Adipocyte (in vitro differentiated cells): ENCODE data around the gene SCN1A.
"Not testable (repeated sequence)": the region's sequence is repeated elsewhere in the genome, so short reads cannot be mapped to it uniquely, and the experiment has no call there.

Source experiments
- DNase-seq: peaks from one replicate; pipeline ENCODE4 v3.0.0-alpha.2; 2015; ENCODE audit warnings: low read depth
- H3K27me3 ChIP-seq: replicated peaks from 2 replicates; pipeline ENCODE4 v1.7.0; 2013; ENCODE audit warnings: mild to moderate bottlenecking, low read length, moderate library complexity; ENCODE audit not compliant: control insufficient read depth, insufficient read depth
- H3K36me3 ChIP-seq: 2 replicates; pipeline ENCODE4 v1.7.0; 2013; ENCODE audit warnings: low read length, mild to moderate bottlenecking, moderate library complexity; ENCODE audit not compliant: control insufficient read depth, insufficient read depth, severe bottlenecking
- H3K4me1 ChIP-seq: 2 replicates; pipeline ENCODE4 v1.7.0; 2013; ENCODE audit warnings: mild to moderate bottlenecking, low read length, moderate library complexity; ENCODE audit not compliant: control insufficient read depth, insufficient read depth
- H3K4me3 ChIP-seq: 2 replicates; pipeline ENCODE4 v1.7.0; 2013; ENCODE audit warnings: mild to moderate bottlenecking, low read length, moderate library complexity
- H3K9ac ChIP-seq: 2 replicates; pipeline ENCODE4 v1.7.0; 2013; ENCODE audit warnings: mild to moderate bottlenecking, low read length, moderate library complexity
- H3K9me3 ChIP-seq: 2 replicates; pipeline ENCODE4 v1.7.0; 2013; ENCODE audit warnings: mild to moderate bottlenecking, low read length, moderate library complexity; ENCODE audit not compliant: control insufficient read depth

SCN1A gene

GRCh38 chr2:166152064-166152463 is 24.2 kb upstream of the SCN1A start:
- Histone ChIP-seq H3K4me1 (peaks cover 7% of the 10 kb centered on the region), H3K9me3 (no peaks in the 10 kb centered on the region), H3K27me3 (no peaks in the 10 kb centered on the region), H3K9ac (no peak overlapping the region), H3K36me3 (no peaks in the 10 kb centered on the region), H3K4me3 (no peak overlapping the region)
- DNase-seq: no peak

GRCh38 chr2:166148500-166149400 is 20.9 kb upstream of the SCN1A start:
- Histone ChIP-seq H3K9ac (no peak overlapping the region), H3K27me3 (no peaks in the 10 kb centered on the region), H3K36me3 (no peaks in the 10 kb centered on the region), H3K9me3 (no peaks in the 10 kb centered on the region), H3K4me3 (no peak overlapping the region), H3K4me1 (peaks cover 7% of the 10 kb centered on the region)
- DNase-seq: no peak

- Histone ChIP-seq H3K27me3 (no peaks in the 10 kb centered on the region), H3K9me3 (no peaks in the 10 kb centered on the region), H3K36me3 (no peaks in the 10 kb centered on the region), H3K4me3 (no peak overlapping the region), H3K4me1 (peaks cover 7% of the 10 kb centered on the region), H3K9ac (no peak overlapping the region)
- DNase-seq: no peak
Observed at GRCh38 chr2:166147883-166148282, 20.1 kb upstream of the SCN1A start.

GRCh38 chr2:166144071-166144470 is 16.3 kb upstream of the SCN1A start:
- Histone ChIP-seq H3K4me1 (peaks cover 7% of the 10 kb centered on the region), H3K9me3 (no peaks in the 10 kb centered on the region), H3K9ac (no peak overlapping the region), H3K4me3 (no peak overlapping the region), H3K27me3 (no peaks in the 10 kb centered on the region), H3K36me3 (no peaks in the 10 kb centered on the region)
- DNase-seq: no peak

- Histone ChIP-seq H3K36me3 (no peaks in the 10 kb centered on the region), H3K9me3 (no peaks in the 10 kb centered on the region), H3K27me3 (peaks cover 1% of the 10 kb centered on the region), H3K4me3 (no peak overlapping the region), H3K4me1 (no peaks in the 10 kb centered on the region), H3K9ac (no peak overlapping the region)
- DNase-seq: no peak
Observed at GRCh38 chr2:166140932-166141331, 13.1 kb upstream of the SCN1A start.

DNA sequence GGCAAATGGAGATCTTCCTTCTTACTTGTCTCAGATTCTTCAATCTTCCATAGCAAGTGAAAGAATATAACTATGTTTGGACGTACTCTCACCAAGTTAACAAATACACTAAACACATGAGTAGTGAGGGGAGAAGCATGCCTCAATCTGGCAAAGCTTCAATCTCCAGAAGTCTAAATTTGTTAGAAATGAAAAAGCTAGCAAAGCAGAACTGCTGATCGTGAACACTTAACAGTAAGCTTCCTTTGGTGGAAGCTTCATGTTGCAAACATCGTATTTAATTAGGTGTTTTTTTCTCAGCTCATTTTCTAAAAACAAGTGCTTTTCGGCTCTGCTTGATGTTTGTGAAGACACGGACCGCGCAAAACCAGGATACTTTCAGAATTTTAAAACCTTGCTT is 12.7 kb upstream of the SCN1A start:
- H3K4me1 ChIP-seq: no peaks in the 10 kb centered on the region
- no peak overlapping the region for H3K4me3 ChIP-seq
- no peaks in the 10 kb centered on the region for H3K36me3 ChIP-seq
- no peak overlapping the region for H3K9ac ChIP-seq
- no peaks in the 10 kb centered on the region for H3K9me3 ChIP-seq
- DNase-seq: no peak
- peaks cover 5% of the 10 kb centered on the region for H3K27me3 ChIP-seq

DNA sequence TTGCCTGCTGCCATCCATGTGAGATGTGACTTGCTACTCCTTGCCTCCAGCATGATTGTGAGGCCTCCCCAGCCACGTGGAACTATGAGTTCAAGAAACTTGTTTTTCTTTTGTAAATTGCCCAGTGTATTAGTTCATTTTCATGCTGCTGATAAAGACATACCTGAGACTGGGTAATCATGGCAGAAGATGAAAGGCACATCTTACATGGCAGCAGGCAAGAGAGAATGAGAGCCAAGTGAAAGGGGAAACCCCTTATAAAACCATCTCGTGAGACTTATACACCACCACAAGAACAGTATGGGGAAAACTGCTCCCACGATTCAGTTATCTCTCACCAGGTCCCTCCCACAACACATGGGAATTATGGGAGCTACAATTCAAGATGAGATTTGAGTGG is 11.7 kb upstream of the SCN1A start:
- not testable (repeated sequence) for H3K9ac ChIP-seq, H3K27me3 ChIP-seq, H3K36me3 ChIP-seq, H3K9me3 ChIP-seq, DNase-seq, H3K4me3 ChIP-seq, H3K4me1 ChIP-seq

DNA sequence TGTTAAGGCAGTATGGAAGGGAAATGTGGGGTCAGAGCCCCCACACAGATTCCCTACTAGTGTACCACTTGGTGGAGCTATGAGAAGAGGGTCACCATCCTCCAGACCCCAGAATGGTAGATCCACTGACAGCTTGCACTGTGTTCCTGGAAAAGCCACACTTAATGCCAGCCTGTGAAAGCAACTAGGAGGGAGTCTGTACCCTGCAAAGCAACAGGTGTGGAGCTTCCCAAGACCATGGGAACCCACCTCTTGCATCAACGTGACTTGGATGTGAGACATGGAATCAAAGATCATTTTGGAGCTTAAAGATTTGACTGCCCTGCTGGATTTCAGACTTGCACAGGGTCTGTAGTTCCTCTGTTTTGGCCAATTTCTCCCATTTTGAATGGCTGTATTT is 10.8 kb upstream of the SCN1A start:
- Histone ChIP-seq H3K36me3 (no peaks in the 10 kb centered on the region), H3K4me1 (no peaks in the 10 kb centered on the region), H3K9ac (no peak overlapping the region), H3K27me3 (peaks cover 5% of the 10 kb centered on the region), H3K4me3 (no peak overlapping the region), H3K9me3 (no peaks in the 10 kb centered on the region)
- no peak for DNase-seq

DNA sequence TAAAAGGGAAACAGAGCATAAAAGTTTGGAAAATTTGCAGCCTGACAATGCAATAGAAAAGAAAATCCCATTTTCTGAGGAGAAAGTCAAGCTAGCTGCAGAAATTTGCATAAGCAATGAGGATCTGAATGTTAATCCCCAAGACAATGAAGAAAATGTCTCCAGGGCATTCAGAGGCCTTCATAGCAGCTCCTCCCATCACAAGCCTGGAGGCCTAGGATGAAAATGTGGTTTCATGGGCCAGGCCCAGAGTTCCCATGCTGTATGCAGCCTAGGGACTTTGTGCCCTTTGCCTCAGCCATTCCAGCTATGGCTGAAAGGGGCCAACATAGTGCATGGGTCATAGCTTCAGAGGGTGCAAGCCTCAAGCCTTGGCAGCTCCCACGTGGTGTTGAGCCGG is 10.3 kb upstream of the SCN1A start:
- Histone ChIP-seq H3K9me3 (no peaks in the 10 kb centered on the region), H3K9ac (no peak overlapping the region), H3K27me3 (peaks cover 5% of the 10 kb centered on the region), H3K4me1 (no peaks in the 10 kb centered on the region), H3K36me3 (no peaks in the 10 kb centered on the region), H3K4me3 (no peak overlapping the region)
- DNase-seq: no peak

DNA sequence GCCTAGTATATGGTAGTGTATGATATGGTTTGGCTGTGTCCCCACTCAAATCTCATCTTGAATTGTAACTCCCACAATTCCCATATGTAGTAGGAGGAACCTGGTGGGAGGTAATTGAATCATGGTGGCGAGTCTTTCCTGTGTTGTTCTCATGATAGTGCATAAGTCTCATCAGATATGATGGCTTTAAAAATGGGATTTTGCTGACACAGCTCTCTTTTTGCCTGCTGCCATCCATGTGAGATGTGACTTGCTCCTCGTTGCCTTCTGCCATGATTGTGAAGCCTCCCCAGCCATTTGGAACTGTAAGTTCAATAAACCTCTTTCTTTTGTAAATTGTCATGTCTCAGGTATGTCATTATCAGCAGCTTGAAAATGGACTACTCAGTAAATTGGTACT is 9.5 kb upstream of the SCN1A start:
- no peaks in the 10 kb centered on the region for H3K4me1 ChIP-seq
- H3K36me3 ChIP-seq: no peaks in the 10 kb centered on the region
- no peak overlapping the region for H3K4me3 ChIP-seq
- DNase-seq: no peak
- H3K9ac ChIP-seq: no peak overlapping the region
- peaks cover 6% of the 10 kb centered on the region for H3K27me3 ChIP-seq
- no peaks in the 10 kb centered on the region for H3K9me3 ChIP-seq

- H3K36me3 ChIP-seq: no peaks in the 10 kb centered on the region
- no peak for DNase-seq
- no peak overlapping the region for H3K9ac ChIP-seq
- H3K4me3 ChIP-seq: no peak overlapping the region
- H3K4me1 ChIP-seq: no peaks in the 10 kb centered on the region
- H3K9me3 ChIP-seq: no peaks in the 10 kb centered on the region
- H3K27me3 ChIP-seq: peaks cover 16% of the 10 kb centered on the region
Observed at GRCh38 chr2:166135849-166136258, 8.0 kb upstream of the SCN1A start.
